HG03280 (cell line): ENCODE measurements around the gene GBP2.

Source experiments
- ATAC-seq: cut with Tn5 transposase; IDR thresholded peaks from one replicate; pipeline ENCODE4 v1.9.1; 2021; ENCODE audit warnings: mild to moderate bottlenecking, moderate library complexity; ENCODE audit not compliant: unreplicated experiment

GBP2 gene, protein sequence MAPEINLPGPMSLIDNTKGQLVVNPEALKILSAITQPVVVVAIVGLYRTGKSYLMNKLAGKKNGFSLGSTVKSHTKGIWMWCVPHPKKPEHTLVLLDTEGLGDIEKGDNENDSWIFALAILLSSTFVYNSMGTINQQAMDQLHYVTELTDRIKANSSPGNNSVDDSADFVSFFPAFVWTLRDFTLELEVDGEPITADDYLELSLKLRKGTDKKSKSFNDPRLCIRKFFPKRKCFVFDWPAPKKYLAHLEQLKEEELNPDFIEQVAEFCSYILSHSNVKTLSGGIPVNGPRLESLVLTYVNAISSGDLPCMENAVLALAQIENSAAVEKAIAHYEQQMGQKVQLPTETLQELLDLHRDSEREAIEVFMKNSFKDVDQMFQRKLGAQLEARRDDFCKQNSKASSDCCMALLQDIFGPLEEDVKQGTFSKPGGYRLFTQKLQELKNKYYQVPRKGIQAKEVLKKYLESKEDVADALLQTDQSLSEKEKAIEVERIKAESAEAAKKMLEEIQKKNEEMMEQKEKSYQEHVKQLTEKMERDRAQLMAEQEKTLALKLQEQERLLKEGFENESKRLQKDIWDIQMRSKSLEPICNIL

DNA sequence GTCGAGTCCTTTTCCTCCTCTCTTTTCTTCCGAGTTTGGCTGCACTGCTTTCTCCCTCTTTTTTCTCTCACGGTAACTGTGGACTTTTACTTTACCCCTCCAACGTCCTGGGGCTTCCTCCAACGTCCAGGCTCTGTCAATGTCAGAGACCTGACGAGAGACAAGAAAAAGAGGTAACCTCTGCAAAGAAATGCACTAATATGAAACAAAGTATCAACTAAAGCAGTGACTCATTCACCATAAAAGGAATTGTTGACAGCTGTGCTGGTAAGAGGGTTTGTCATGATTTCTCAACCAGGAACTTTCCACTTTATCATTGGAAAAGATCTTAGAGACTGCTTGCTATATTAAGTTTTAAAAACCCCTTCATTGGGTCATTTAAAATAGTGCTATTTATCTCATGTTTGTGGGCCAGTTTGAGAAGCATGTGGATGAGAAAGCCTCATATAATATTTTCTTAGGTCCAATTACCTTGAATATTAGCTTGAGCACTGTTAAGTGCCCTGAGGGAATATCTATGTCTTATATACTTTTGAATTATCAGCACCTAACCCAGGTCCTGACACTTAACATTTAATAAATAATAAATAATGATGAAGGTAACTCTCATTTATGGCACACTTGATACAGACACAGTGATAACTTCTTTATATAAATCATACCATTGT is at the start of gene GBP2:
GBP2 (minus strand) TSS at position 202 of the 668 bp plus-strand sequence. CDS start 4,148 bp downstream, outside the sequence.
- ATAC-seq = peak; percentile 63

DNA sequence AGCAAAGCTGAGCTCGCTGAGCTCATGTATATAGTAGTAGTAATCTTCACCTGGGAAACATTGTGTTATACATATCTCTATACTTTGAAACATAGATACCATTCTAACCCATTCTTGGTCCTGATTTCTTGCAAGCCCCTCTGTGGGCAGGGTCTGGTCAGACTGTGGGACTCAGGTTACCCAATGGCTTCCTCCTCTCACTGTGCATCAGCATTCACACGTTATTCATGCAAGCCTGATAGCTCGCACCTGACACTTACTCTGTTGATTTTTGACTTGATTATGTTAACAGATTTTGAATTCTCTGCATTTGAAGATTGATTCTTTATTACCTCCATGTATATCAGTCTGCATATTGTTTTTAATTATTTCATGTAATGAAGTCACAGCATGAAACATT is 48.6 kb upstream of the GBP2 start:
- ATAC-seq = no peak

DNA sequence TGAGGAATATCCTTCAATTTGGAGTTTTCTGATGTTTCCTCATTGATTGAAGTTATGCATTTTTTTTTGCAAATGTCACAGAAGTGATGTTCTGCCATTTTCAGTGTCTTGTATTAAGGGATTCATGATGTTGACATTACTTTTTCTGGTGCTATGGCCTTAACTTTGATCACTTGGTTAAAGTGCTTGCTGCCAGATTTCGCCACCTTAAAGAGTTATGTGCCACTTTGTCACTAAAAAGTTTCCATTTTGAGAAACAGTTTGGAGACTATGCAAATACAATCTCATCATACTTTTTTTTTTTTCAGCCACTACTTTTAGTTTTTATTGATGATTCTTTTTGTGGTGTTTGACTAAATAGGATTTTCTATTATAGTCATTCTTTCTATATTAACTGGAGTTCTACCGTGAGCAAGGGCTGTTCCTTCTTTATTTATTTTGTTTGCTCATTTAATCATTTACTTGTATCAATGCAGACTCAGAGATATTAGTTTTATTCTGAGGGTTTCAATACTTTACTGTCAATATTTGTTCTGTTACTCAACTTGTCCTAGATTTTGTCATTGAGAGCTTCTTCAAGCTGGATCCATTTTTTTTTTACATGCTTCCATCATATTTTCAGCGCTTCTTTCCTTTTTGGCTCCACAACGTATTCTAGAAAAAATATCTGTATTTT is 46.7 kb upstream of the GBP2 start:
- no peak for ATAC-seq

DNA sequence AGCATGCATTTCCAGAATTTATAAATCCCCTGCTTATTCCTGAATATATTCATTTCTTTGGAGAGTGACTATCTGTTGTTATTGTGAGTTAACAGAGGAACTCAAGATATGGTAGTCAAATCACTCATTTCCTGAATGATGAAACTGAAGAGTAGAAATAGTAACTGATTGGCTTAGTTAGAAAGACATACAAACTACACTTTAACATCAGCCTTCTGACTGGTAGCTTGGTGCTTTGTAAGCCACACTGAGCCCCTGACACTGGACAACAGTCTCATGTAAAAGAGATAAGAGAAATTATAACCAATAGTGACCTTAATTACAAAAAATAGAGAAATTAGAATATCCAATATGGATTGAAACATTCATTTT is 45.1 kb upstream of the GBP2 start:
- no peak for ATAC-seq

DNA sequence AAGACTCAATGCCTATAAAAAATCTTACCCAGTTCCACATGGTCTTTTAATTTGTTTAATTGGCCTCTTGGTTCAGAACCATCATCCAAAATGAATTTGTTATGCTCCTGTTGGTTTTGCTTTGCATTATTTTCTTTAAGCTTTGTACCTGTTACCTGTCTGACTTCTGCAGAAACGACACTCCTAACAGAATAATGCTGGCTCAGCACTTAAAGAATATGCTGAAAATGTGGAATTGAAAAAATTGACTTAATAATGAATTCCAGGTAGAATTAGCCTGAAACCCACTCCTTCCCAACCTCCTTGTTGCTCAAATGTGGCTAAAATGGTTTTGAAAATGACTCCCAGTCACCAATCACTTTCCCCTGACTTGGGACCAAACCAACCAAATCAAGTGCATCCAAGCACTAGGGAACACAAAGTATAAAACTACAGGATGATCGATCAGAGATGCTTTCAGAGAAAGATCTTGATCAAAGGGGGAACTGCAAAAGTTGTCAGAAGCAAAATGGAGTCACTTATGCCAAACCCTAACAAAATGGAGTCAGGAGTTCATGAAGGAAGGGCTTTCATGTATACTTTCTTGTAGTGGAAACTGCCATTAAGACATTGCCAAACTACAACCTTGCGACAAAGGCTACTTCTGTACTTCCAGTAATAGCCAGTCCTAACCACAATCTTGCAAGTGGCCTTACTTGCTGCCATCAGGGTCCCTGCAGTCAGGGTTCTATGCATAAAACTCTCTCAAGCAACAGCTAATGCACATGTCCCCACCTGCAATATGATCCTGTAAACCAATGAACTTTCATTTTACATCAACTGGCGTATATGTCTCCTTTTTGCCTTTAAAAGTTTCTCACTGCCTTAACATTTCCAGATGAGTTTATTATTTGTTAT is 44.5 kb upstream of the GBP2 start:
- no peak for ATAC-seq

DNA sequence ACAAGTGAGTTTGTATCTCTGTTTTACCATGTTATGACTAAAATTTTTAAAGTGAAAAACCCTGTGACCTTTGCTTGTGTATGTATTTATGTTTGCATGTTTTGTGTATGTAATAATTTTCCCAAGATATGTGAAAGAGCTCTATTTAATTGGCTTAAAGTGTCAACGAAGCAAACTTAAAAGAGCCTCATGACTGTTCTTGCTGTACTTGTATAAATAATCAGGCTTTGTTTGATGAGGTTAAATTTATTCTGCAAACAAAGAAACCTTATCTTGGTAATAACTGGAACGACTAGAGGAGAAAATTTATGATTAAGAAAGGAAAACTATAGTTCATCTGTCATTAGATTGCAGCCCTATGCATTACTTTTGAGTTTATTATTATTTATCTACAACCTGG is 43.3 kb upstream of the GBP2 start:
- no peak for ATAC-seq

DNA sequence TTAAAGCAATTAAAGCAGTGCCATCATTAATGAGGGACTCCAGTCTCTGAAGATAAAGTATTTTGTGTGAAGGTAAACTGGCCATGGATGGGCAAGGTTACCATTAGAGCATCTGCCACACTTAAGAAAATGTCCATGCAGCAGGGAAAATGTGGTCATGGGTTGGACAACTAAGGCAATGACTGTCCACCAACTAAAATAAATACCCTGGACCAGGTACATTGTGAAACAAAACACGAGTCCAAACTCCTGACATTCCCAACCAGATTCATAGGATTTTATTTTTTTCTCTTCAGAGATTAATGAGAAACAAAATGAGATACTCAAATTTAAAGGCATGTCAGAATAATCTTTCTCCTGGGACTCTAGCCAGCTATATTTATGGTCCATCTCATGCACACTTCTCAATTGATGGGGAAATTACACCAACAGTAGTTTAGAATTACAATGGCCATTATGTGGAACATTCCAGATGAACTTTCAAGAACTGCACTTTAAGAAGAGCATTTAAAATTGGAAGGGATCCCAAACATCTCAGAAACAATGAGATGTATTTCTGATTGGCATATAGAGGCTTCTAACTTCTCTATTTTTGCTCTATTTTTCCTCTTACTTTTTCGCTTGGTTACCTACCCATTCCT is 41.8 kb upstream of the GBP2 start:
- no peak for ATAC-seq

DNA sequence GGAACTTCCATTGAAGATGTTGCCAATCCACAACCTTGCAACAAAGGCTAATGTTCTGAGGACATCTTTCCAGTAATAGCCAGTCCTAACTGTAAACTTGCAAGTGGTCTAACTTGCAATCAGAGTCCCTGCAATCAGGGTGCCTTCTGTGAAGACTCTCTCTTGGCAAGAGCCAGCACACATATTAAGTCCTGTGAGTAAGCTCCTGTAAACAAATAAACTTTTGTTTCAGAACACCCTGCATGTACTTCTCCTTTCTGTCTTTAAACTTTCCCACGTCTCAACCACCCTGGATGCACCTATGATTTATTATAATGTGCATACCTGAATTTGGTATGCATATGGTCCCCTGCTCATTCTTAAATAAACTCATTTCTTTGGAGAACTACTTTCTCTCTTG is 40.8 kb upstream of the GBP2 start:
- ATAC-seq = no peak

DNA sequence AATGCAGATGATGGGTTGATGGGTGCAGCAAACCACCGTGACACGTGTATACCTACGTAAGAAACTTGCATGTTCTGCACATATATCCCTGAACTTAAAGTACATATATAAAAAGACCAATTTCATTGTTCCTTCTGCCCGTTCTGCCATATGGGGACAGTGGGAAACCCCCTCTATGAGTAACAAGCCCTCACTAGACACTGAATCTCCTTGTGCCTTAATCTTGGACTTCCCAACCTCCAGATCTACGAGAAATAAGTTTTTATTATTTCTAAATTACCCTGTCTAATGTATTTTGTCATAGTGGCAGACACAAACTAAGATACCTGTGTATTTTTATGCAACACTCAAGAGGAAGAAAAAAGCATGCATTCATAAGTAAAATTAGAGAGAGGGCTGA is 39.9 kb upstream of the GBP2 start:
- ATAC-seq = no peak

DNA sequence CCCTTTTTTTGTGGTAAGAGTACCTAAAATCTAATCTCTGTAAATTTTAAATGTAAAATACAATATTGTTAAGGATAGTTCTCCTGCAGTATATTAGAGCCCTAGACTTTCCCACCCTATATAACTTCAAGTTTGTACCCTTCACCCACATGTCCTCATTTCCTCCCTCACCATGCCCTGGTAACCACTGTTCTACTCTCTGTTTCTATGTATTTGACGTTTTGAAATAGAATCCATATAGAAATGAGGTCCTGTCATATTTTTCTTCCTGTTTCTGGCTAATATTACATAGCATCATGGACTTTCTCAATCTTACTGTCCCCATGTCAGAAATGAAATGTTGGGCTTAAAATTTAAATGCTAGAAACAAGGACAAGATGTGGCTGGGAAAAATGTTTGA is 25.1 kb upstream of the GBP2 start:
- ATAC-seq = no peak

DNA sequence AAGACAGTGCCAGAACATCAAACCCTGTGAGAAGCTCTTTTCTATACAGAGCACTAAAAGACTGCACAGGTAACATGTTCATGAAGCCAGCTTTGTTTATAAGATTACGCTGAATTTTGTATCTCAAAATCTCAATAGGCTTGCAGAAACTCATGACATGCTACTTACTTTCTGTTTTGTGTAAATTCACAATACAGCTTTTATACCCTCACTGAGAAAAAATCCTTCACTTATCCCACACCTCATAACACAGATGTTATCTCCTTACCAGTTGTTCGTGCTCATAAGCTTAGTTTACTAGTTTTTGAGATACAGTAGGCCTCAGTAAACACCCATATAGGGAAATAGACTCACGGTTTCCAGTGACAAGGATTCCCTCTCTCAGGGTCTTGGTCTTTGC is 24.1 kb upstream of the GBP2 start:
- ATAC-seq = no peak

DNA sequence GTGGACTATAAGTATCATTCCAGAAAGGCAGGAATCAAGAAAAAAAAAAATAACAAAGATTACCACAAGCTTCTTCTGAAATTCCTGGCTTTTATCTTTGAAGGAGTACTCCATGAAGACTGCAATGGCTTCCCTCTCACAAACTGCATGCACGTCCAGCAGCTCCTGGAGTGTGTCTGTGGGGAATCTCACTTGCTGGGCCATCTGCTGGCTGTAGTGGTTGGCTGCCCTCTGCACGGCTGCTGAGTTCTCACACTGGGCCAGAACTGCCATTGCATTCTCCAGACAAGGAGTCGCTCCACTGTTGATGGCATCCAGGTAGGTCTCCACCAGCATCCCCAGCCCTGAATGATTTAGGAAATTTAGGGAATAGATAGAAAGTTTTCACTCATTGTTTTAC is 23.3 kb upstream of the GBP2 start:
- ATAC-seq = no peak

DNA sequence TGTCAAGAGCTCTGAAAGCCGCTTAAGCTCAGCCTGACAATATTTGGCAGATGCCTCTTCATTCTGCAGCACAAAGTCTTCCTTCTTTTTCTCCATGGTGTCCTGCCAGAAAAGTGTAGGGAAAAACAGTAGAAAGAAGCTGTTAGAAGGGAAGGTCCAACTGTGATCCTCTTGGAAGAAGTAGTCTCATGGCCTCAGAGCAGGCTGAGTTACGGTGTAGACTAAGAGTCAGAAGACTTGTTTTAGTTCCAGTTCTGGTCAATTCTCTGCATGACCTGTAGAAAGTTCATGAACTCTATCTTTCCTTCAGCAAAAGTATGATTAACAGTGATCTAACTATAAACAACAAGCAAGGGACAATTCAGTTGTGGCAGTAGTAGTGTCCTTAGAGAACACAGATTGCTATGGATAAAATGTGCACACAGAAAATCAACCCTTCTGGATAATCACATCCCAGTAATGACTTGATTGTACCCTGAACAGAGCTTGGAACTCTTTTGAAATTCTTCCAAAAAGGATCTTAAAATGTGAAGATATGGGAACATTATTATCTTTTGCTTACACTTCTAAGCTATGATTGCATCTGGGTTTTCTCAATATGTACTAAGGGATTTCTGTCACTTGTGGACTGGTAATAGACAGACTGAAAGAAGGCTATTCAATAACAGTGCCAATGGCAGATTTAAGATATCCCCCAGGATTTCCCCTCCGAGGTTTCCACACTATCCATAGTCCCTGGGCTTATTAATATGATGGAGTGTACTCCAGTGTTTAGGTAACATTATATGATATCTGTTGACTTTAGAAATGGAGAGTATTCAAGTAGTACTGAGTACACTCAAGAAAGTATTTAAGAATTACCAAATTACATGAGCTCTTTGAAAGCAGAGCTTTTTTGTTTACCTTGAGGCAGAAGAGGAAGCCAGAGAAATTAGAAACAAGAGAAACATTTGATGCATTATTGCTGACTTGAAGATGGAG is 22.1 kb upstream of the GBP2 start:
- no peak for ATAC-seq

DNA sequence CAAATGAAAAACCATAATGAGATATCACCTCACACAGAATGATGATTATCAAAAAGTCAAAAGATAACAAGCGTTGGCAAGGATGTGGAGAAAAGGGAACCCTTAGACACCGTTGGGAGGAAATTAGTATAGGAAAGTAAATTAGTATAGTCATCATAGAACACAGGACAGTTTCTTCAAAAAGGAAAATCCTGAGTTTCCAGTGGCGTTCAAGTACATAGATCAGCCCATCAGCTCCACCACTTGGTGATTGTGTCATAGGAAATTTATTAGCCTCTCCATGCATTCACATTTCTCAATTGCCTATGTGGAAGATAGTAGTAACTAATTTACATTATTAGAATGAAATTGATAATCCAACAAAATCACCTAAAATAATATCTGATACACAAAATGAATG is 20.8 kb upstream of the GBP2 start:
- no peak for ATAC-seq

DNA sequence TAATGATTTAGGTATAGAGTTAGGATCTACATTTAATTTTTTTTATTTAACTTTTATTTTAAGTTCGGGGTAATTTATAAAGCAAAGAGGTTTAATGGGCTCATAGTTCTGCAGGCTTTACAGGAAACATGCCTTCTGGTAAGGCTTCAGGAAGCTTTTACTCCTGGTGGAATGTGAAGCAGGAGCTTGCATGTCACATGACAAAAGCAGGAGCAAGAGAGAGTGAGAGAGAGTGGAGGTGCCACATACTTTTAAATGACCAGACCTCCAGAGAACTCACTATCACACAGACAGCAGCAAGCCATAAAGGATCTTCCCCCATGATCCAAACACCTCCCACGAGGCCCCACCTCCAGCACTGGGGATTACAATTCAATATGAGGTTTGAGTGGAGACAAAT is 17.6 kb upstream of the GBP2 start:
- no peak for ATAC-seq

DNA sequence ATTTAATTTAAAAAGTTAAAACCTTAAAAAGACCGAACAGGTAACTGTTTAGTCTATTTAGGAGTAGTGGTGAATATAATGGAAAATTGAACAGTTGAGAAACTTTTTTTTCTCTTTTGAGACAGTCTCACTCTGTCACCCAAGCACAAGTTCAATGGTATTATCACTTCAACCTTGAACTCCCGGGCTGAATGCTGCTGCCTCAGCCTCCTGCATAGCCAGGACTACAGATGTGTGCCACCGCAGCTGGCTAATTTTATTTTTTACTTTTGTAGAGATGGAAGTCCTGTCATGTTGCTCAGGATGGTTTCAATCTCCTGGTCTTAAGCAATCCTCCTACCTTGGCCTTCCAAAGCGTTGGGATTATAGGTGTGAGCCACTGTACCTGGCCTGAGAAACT is 16.2 kb upstream of the GBP2 start:
- no peak for ATAC-seq

DNA sequence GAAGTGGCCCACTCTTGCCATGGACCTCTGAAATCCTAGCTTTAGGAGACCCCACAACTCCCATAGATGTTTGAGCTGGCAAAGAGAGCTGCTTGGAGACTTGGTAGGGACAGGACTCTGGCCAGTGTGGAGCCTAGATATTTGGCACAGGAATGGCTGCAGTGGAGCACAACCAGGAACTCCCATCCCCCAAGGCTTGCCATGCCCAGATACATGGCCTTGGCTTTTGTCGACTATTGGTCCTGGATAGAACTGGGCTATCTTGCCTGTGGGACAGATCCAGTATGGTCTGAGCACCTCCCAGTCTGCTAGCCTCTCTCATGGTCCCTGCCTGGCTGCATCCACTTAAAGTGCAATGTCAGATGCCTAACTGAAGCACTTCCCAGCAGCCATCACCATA is 7.8 kb upstream of the GBP2 start:
- no peak for ATAC-seq

DNA sequence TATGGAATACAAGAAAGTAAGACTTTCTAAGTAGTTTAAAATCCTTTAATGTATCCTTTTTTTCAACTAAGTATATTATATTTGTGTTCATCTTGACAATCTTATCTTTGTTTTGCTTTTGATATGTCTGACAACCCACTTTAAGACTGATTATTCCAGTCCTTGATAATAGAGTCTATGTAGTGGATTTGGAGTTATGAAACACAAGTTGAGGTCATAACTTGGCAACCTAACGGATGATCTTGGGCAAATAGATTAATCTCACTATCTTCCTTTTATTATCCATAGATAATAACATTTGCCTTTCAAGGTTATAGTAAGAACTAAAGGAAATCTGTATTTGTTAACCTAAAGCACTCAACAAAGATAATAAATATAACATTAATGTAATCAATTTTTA is 4.8 kb upstream of the GBP2 start:
- no peak for ATAC-seq

DNA sequence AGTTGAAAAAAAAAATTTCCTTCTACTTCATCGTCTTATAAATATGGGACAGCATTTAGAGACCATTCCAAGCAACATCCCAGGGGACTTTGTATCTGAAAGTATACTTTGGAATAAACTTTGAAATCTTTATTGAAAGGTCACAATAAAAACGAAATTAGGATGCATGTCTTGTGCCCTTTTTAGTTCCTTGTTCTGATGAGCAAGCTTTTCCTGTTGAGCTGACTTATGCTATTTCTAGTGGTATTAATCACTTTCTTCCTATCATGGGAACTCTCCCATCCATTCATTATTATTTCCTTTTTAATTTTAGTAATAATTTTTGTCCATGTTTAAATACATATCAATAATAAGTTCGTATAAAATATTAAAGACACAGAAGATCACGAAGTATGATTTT is 4.0 kb upstream of the GBP2 start:
- no peak for ATAC-seq
